Spleen (tissue), 7 donors: ENCODE measurements around the gene LCP1.

Source experiments
- POLR2AphosphoS5 ChIP-seq, 3 donors: sonication (generic); formaldehyde crosslinking; IDR thresholded peaks; one replicate each; pipeline ENCODE4 v1.5.1; 2017; ENCODE audit warnings: antibody characterized with exemption in 3 of 3
- TF ChIP-seq, protein P1 (sequence below), 11 experiments: fragments of 200-600 bp in 7 of 11; fragments of 450-650 bp in 4 of 11; sonication (generic) in 4 of 11; IDR thresholded peaks in 8 of 11; conservative IDR thresholded peaks in 3 of 11; 1 replicate in 7 of 11; 2 replicates in 4 of 11; pipeline versions ENCODE4 v1.4.0 to v1.8.0; 2016 to 2021; ENCODE audit warnings: antibody characterized with exemption in 11 of 11, inconsistent platforms in 4 of 11, mild to moderate bottlenecking in 1 of 11
- donor health status: DM: no; HTN: no; CAD: no; lungs with moderate emphysema.
- donor health status: DM: no; HTN: no; CAD: no.
- donor health status: DM: no; HTN: no; CAD: no.

DNA sequence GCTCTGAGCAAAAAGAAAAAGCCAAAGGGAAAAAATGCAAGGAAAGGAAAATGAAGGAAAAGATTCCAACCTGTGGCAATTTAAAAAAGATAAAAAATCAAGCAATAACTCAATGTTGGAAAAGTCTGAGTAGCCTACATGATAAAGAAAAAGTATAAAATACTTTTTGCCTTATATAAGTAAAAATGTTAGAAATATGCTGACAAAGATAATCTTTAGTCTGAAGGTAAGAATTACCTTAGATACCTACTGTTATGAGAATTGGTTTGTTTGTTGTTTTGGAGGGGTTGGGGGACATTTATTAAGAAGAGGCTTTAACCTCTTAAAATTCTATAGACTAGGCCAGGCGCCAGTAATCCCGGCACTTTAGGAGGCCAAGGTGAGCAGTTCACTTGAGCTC lies 47.5 kb downstream of the LCP1 start:
- TF ChIP-seq, protein P1, sequence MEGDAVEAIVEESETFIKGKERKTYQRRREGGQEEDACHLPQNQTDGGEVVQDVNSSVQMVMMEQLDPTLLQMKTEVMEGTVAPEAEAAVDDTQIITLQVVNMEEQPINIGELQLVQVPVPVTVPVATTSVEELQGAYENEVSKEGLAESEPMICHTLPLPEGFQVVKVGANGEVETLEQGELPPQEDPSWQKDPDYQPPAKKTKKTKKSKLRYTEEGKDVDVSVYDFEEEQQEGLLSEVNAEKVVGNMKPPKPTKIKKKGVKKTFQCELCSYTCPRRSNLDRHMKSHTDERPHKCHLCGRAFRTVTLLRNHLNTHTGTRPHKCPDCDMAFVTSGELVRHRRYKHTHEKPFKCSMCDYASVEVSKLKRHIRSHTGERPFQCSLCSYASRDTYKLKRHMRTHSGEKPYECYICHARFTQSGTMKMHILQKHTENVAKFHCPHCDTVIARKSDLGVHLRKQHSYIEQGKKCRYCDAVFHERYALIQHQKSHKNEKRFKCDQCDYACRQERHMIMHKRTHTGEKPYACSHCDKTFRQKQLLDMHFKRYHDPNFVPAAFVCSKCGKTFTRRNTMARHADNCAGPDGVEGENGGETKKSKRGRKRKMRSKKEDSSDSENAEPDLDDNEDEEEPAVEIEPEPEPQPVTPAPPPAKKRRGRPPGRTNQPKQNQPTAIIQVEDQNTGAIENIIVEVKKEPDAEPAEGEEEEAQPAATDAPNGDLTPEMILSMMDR (IDR thresholded peaks at IDR 0.05 in 8 of 11, conservative IDR thresholded peaks at IDR 0.05 in 3 of 11): no peak
- no peak for TF ChIP-seq POLR2AphosphoS5 (IDR thresholded peaks at IDR 0.05)
